ENCODE results near the gene KRTAP9-1. TPM values are rescaled to one million over a fixed set of nuclear protein-coding genes. Genes with fewer than 3 reads are reported as not detected.
"Not testable (repeated sequence)": the region's sequence is repeated elsewhere in the genome, so short reads cannot be mapped to it uniquely, and the experiment has no call there.

The KRTAP9-1 gene
- total RNA-seq, 2 experiments from 2014 or later: not detected

GRCh38 chr17:41226051-41226450, 36.4 kb downstream of the KRTAP9-1 start:
- H2AFZ ChIP-seq (ENCODE audit: low read length): no peak overlapping the region
- ChIA-PET CTCF (ENCODE audit: unreplicated experiment) (no interaction called here), POLR2A (no interaction called here)
- no peak for DNase-seq (ENCODE audit: low spot score)
- H3K4me1 ChIP-seq (ENCODE audit: insufficient read depth, low read length, poor library complexity, severe bottlenecking): no peaks in the 10 kb centered on the region
- no peak overlapping the region for H3K4me2 ChIP-seq (ENCODE audit: low read length)
- intact Hi-C loops (cut with micrococcal nuclease; ENCODE audit: unreplicated experiment): no loop called here
- no peaks in the 10 kb centered on the region for H3K36me3 ChIP-seq (ENCODE audit: insufficient read depth, low read length)
- no peak overlapping the region for H3K27ac ChIP-seq (ENCODE audit: low read depth, low read length, poor library complexity, severe bottlenecking)
- no peaks in the 10 kb centered on the region for H3K9me2 ChIP-seq (ENCODE audit: insufficient read depth, low read length)
- no peak for TF ChIP-seq CTCF (conservative IDR thresholded peaks at IDR 0.05; ENCODE audit: low read length)
- no peak for TF ChIP-seq EZH2phosphoT487 (IDR thresholded peaks at IDR 0.05; ENCODE audit: borderline replicate concordance, low read depth, low read length)
- H3K9me3 ChIP-seq (ENCODE audit: low read length): no peaks in the 10 kb centered on the region
- H3K4me3 ChIP-seq (ENCODE audit: low read depth, low read length, poor library complexity, severe bottlenecking): no peak overlapping the region
- no peaks in the 10 kb centered on the region for H3K79me2 ChIP-seq (ENCODE audit: insufficient read depth, low read depth, low read length)
- no peaks in the 10 kb centered on the region for H4K20me1 ChIP-seq (ENCODE audit: insufficient read depth, low read length)
- BruUV-seq (replicated peaks): no TSS peak

- H3K9me2 ChIP-seq (ENCODE audit: insufficient read depth, low read length); H3K4me1 ChIP-seq (ENCODE audit: insufficient read depth, low read length, poor library complexity, severe bottlenecking); CTCF ChIA-PET (ENCODE audit: unreplicated experiment); H3K36me3 ChIP-seq (ENCODE audit: insufficient read depth, low read length); DNase-seq (ENCODE audit: low spot score); H3K4me2 ChIP-seq (ENCODE audit: low read length); H3K9me3 ChIP-seq (ENCODE audit: low read length); H4K20me1 ChIP-seq (ENCODE audit: insufficient read depth, low read length); intact Hi-C loops (cut with micrococcal nuclease; ENCODE audit: unreplicated experiment); H3K4me3 ChIP-seq (ENCODE audit: low read depth, low read length, poor library complexity, severe bottlenecking); POLR2A ChIA-PET; BruUV-seq (replicated peaks); H2AFZ ChIP-seq (ENCODE audit: low read length); H3K27ac ChIP-seq (ENCODE audit: low read depth, low read length, poor library complexity, severe bottlenecking); H3K79me2 ChIP-seq (ENCODE audit: insufficient read depth, low read depth, low read length): not testable (repeated sequence)
Observed at GRCh38 chr17:41226598-41227095, 37.0 kb downstream of the KRTAP9-1 start, which contains the start of gene KRTAP9-2. Gene KRTAP9-2, plus strand, starts transcription at chr17:41226648. Its CDS starts 7 bp downstream, at chr17:41226655.

GRCh38 chr17:41230094-41230493, 40.4 kb downstream of the KRTAP9-1 start:
- Histone ChIP-seq H2AFZ (ENCODE audit: low read length) (no peak overlapping the region), H3K4me2 (ENCODE audit: low read length) (no peak overlapping the region), H4K20me1 (ENCODE audit: insufficient read depth, low read length) (no peaks in the 10 kb centered on the region), H3K27ac (ENCODE audit: low read depth, low read length, poor library complexity, severe bottlenecking) (no peak overlapping the region), H3K9me2 (ENCODE audit: insufficient read depth, low read length) (no peaks in the 10 kb centered on the region), H3K79me2 (ENCODE audit: insufficient read depth, low read depth, low read length) (no peaks in the 10 kb centered on the region), H3K4me1 (ENCODE audit: insufficient read depth, low read length, poor library complexity, severe bottlenecking) (no peaks in the 10 kb centered on the region), H3K36me3 (ENCODE audit: insufficient read depth, low read length) (no peaks in the 10 kb centered on the region), H3K9me3 (ENCODE audit: low read length) (no peaks in the 10 kb centered on the region), H3K4me3 (ENCODE audit: low read depth, low read length, poor library complexity, severe bottlenecking) (no peak overlapping the region)
- TF ChIP-seq EZH2phosphoT487 (IDR thresholded peaks at IDR 0.05; ENCODE audit: borderline replicate concordance, low read depth, low read length) (no peak), CTCF (conservative IDR thresholded peaks at IDR 0.05; ENCODE audit: low read length) (no peak)
- BruUV-seq (replicated peaks): no TSS peak
- ChIA-PET CTCF (ENCODE audit: unreplicated experiment) (no interaction called here), POLR2A (interaction anchor here (0.7 kb wide), 1 partner anchor 420 kb away, joined by 3 read pairs; no protein-coding TSS in a partner anchor)
- DNase-seq (ENCODE audit: low spot score): no peak
- intact Hi-C loops (cut with micrococcal nuclease; ENCODE audit: unreplicated experiment): no loop called here
